ENCODE measurements around the gene HSPA2.
A peak's percentile ranks its signal among the peaks of the same experiment; 100 is the strongest.

Gene HSPA2

DNA sequence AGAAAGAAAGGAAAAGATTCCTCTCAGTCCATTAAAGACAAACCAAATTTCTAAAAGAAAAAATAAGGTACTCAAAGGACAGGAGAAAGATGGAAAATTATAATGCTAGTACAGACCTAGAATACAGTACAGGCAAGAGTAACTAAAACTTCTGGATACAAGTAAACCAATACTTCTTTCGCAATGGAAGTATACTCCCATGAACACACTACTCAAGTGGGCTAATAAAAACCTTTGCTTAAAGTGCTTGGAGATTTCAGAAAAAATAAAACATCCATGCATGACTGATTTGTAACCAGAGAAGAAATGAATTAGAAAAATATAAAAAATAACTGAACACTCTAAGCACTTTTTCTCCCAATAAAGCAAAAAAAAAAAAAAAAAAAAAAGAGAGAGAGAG, 40.5 kb upstream of the HSPA2 start:
- Mint-ChIP-seq H3K27ac (no peak overlapping the region), H3K9me3 (no peaks in the 10 kb centered on the region), H3K4me3 (peak overlapping the region; percentile 39), H3K27me3 (ENCODE audit: low read depth, poor library complexity) (no peaks in the 10 kb centered on the region), H3K36me3 (ENCODE audit: low read depth) (peaks cover 11% of the 10 kb centered on the region), H3K4me1 (peaks cover 41% of the 10 kb centered on the region)
- DNase-seq = no peak
- TF ChIP-seq, protein P1, sequence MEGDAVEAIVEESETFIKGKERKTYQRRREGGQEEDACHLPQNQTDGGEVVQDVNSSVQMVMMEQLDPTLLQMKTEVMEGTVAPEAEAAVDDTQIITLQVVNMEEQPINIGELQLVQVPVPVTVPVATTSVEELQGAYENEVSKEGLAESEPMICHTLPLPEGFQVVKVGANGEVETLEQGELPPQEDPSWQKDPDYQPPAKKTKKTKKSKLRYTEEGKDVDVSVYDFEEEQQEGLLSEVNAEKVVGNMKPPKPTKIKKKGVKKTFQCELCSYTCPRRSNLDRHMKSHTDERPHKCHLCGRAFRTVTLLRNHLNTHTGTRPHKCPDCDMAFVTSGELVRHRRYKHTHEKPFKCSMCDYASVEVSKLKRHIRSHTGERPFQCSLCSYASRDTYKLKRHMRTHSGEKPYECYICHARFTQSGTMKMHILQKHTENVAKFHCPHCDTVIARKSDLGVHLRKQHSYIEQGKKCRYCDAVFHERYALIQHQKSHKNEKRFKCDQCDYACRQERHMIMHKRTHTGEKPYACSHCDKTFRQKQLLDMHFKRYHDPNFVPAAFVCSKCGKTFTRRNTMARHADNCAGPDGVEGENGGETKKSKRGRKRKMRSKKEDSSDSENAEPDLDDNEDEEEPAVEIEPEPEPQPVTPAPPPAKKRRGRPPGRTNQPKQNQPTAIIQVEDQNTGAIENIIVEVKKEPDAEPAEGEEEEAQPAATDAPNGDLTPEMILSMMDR (IDR thresholded peaks at IDR 0.05) = no peak

DNA sequence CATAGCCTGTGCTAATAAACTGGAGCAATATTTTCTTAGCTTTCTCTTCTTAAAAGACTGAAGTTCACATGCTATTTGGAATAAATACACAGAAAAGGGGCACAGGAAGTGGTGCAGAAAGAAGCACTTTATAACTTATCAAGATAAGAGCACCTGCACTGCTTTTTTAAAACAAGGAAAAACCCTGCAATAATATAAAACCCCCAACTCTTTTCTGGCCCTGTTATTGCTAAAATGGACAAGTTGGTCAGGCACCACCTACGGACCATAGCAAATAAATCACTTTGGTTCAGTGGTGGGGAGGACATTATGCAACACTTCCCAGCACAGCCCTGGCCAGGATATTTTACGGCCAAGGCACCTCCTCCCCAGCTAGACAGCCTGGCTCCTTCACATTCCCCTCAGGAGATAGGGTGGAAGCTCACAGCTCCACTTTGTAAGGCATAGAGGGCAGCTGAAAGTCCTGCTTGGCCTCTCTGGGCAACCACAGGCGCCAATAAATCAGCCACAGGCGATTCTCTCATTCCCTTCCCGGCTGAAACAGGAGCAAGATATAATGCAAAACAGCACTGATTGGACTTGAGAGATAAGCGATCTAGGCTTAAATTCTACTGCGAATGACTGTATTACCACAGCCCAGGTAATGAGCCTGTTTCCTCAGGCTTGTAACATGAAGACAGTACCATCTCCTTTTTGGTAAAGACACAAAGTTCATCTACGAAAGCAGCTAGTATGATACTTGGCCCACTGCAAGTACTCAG, 39.0 kb upstream of the HSPA2 start:
- H3K9me3 Mint-ChIP-seq = no peaks in the 10 kb centered on the region
- H3K27ac Mint-ChIP-seq = peak overlapping the region; percentile 83
- peaks cover 9% of the 10 kb centered on the region for H3K36me3 Mint-ChIP-seq (ENCODE audit: low read depth)
- H3K27me3 Mint-ChIP-seq (ENCODE audit: low read depth, poor library complexity) = no peaks in the 10 kb centered on the region
- peak overlapping the region; percentile 91 for H3K4me3 Mint-ChIP-seq
- H3K4me1 Mint-ChIP-seq = peaks cover 54% of the 10 kb centered on the region
- DNase-seq = peak; percentile 51
- TF ChIP-seq, protein P1 (IDR thresholded peaks at IDR 0.05) = no peak

DNA sequence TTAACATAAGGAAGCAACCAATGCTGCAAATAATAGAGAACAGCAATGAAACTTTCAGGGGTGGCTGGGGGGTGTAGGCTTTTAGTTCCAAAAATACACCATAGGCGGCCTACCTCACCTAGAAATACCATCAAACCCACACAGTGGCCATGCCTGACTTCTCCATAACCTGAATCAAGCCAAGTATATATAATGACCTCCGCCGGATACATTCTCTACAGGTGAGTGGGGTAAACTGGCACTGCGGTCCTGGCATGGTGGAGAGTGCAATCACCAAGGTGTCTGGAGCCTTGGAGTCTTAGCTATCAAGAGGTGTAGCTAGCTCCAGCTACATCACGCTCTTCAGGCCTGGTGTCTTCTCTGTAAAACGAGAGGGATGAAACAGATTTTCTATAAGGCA, 38.1 kb upstream of the HSPA2 start:
- no peak for DNase-seq
- Mint-ChIP-seq H3K4me3 (peak overlapping the region; percentile 91), H3K27ac (peak overlapping the region; percentile 93), H3K27me3 (ENCODE audit: low read depth, poor library complexity) (no peaks in the 10 kb centered on the region), H3K9me3 (no peaks in the 10 kb centered on the region), H3K36me3 (ENCODE audit: low read depth) (peaks cover 6% of the 10 kb centered on the region), H3K4me1 (peaks cover 63% of the 10 kb centered on the region)
- TF ChIP-seq, protein P1 (IDR thresholded peaks at IDR 0.05) = no peak

DNA sequence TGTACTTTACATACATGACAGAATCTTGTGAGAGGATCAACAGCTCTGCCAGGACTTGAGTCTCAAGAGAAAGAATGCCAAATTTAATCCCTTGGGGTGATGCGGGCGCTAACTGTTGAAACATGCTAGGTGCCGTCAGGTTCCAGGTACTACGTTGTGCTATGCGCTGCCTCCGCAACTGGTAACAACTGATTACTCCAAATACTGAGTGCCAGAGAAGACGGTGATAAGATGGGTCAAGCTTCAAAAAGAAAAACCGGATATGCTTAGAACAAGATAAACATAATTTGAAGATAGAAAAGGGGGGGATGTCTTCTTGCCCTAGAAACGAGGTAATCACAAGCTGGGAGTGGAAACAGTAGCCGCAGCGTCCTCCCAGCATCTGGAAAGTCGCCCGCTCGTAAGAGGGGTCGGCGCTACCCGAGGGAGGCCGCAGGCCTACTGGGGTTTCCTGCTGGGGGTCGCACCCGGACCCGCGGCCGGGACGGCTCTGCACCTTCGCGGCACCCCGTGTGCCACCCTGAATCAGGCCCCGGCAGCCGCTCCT, 37.6 kb upstream of the HSPA2 start:
- Mint-ChIP-seq H3K4me3 (peak overlapping the region; percentile 91), H3K36me3 (ENCODE audit: low read depth) (peaks cover 1% of the 10 kb centered on the region), H3K4me1 (peaks cover 64% of the 10 kb centered on the region), H3K9me3 (no peaks in the 10 kb centered on the region), H3K27ac (peak overlapping the region; percentile 95), H3K27me3 (ENCODE audit: low read depth, poor library complexity) (no peaks in the 10 kb centered on the region)
- DNase-seq = no peak
- TF ChIP-seq, protein P1 (IDR thresholded peaks at IDR 0.05) = no peak

DNA sequence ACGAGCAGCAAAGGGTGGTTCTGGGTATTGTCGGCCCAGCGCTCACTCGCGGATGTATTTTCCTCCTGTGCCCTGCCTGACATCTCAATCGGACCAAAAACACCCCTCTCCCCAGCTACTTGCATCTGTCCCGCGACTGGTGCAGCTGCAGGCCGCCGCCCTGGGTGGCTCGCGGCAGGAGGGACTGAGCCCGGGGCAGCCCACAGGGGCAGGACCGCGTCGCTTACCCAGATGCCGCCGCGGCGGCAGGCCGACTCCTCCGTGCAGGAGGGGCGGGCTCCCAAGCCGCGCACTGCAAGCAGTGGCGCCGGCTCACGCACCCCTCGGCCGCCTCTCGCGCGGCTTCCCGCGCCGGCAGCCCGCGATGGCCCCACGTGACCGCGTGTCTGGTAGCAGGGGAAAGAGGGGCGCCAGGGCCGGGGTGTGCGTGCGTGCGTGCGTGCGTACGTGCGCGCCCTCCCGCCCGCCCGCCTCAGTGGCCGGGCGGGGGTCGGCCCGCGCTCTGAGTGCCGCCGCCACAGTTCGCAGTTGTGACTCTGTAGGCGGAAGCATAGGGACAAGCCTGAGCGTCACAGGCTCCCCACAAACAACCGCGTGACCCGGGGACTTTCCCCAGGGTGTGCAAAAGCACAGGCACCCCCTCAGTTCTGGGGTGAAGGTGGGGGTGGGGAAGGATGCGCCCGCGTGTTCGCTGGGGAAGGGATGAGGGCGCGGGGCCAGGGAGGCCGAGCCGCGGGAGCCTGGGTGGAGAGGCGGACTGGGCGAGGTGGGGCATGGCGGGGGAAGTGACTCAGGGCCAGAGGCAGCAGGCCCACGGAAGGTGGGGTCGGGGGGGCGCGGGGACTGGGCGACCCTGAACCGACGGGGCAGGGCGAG, 36.9 kb upstream of the HSPA2 start, which contains the start of gene ZBTB25:
Gene ZBTB25 (minus strand): TSS at position 405 of the 876 bp plus-strand sequence. CDS start 13,305 bp downstream, outside the sequence.
- peak; percentile 85 for DNase-seq
- H3K27ac Mint-ChIP-seq = peak within 1 kb of the TSS; percentile 100
- TF ChIP-seq, protein P1 (IDR thresholded peaks at IDR 0.05) = no peak
- H3K36me3 Mint-ChIP-seq (ENCODE audit: low read depth) = no peaks in the 10 kb centered on the region
- H3K4me3 Mint-ChIP-seq = peak within 1 kb of the TSS; percentile 91
- peaks cover 69% of the 10 kb centered on the region for H3K4me1 Mint-ChIP-seq
- no peaks in the 10 kb centered on the region for H3K9me3 Mint-ChIP-seq
- no peaks in the 10 kb centered on the region for H3K27me3 Mint-ChIP-seq (ENCODE audit: low read depth, poor library complexity)

Measured in nephron progenitor cell (in vitro differentiated cells).